ENCODE results near the gene SDCCAG8. TPM values are rescaled to one million over a fixed set of nuclear protein-coding genes. Genes with fewer than 3 reads are reported as not detected.

SDCCAG8 gene
- total and polyA plus RNA-seq, 2 of the 8 experiments (the other 6 are each of a cell fraction or from before 2014, with no cell fraction given) = 15.6 to 21.0 TPM

- H2BK15ac ChIP-seq (ENCODE audit: low read length) = no peak overlapping the region
- H3K14ac ChIP-seq (ENCODE audit: insufficient read length) = no peak overlapping the region
- no peak overlapping the region for H3K18ac ChIP-seq (ENCODE audit: extremely low read depth, low read length)
- H2BK20ac ChIP-seq (ENCODE audit: low read length) = no peak overlapping the region
- no peak overlapping the region for H3K23ac ChIP-seq (ENCODE audit: insufficient read length)
- H3K9me3 ChIP-seq (ENCODE audit: insufficient read depth in 2 of 2, low read depth in 1 of 2, low read length in 1 of 2) = peaks cover 3 to 7% of the 10 kb centered on the region in 2 experiments; a peak in 3 of 4 replicates
- H3K4ac ChIP-seq (replicated peaks; ENCODE audit: insufficient read length, low read depth, low read length) = no peak overlapping the region
- no peaks in the 10 kb centered on the region for H3K27me3 ChIP-seq (replicated peaks in 1 of 4; ENCODE audit: control insufficient read depth in 3 of 4, extremely low read depth in 1 of 4, insufficient read depth in 3 of 4, low read length in 3 of 4)
- DNase-seq (ENCODE audit: low read depth in 1 of 2, low spot score in 2 of 2) (no peak), FAIRE-seq (no peak)
- no peak overlapping the region for H3K9ac ChIP-seq (replicated peaks in 1 of 4; ENCODE audit: extremely low read depth in 1 of 4, low read depth in 3 of 4, low read length in 3 of 4)
- no peaks in the 10 kb centered on the region; a peak in 1 of 8 replicates for H3K36me3 ChIP-seq (ENCODE audit: control insufficient read depth in 2 of 4, insufficient read depth in 4 of 4, low read length in 3 of 4)
- no peak overlapping the region for H2BK12ac ChIP-seq (ENCODE audit: low read depth, low read length)
- H3K56ac ChIP-seq (replicated peaks; ENCODE audit: insufficient read length, low read depth, low read length) = no peak overlapping the region
- H3K4me2 ChIP-seq (ENCODE audit: insufficient read depth in 1 of 2, low read depth in 2 of 2, low read length in 2 of 2) = no peak overlapping the region
- CTCF ChIA-PET (ENCODE audit: partially characterized antibody) = no interaction called here
- H3K79me2 ChIP-seq (ENCODE audit: control insufficient read depth in 1 of 2, insufficient read depth in 2 of 2, low read length in 2 of 2) = no peaks in the 10 kb centered on the region
- H4K20me1 ChIP-seq (replicated peaks in 1 of 2; ENCODE audit: control insufficient read depth in 1 of 2, insufficient read depth in 2 of 2, low read length in 2 of 2) = no peaks in the 10 kb centered on the region
- no peak overlapping the region for H4K8ac ChIP-seq (ENCODE audit: extremely low read depth, insufficient read depth, low read length)
- WGBS, 2 experiments (ENCODE audit: extremely low coverage in 1 of 2, insufficient coverage in 1 of 2, insufficient read length in 1 of 2, insufficient replicate concordance in 2 of 2, low coverage in 1 of 2, low lambda C conversion rate in 2 of 2, missing lambda C conversion rate in 1 of 2) = 91% methylated on average over 1 of the region's 1 CpG; no CpG with 5 or more reads in 1 of the 2 experiments
- POLR2A ChIA-PET (ENCODE audit: partially characterized antibody) = no interaction called here
- no peaks in the 10 kb centered on the region for H3K79me1 ChIP-seq (ENCODE audit: low read depth, low read length)
- H3K23me2 ChIP-seq (ENCODE audit: low read depth, low read length) = no peaks in the 10 kb centered on the region
- H4K91ac ChIP-seq (replicated peaks; ENCODE audit: insufficient read length, low read length) = no peak overlapping the region
- H2AFZ ChIP-seq (ENCODE audit: low read length) = no peak overlapping the region
- no peaks in the 10 kb centered on the region for H3K4me1 ChIP-seq (replicated peaks in 1 of 4; ENCODE audit: control insufficient read depth in 3 of 4, insufficient read depth in 4 of 4, low read length in 3 of 4)
- no peak overlapping the region for H3K27ac ChIP-seq (ENCODE audit: low read depth, low read length)
- TF ChIP-seq SUZ12 (IDR thresholded peaks at IDR 0.05; ENCODE audit: low read length) = no peak
- TF ChIP-seq TAF1 (IDR thresholded peaks at IDR 0.05; ENCODE audit: low read depth, low read length) = no peak
- no peak for TF ChIP-seq TBP (IDR thresholded peaks at IDR 0.05; ENCODE audit: low read depth, low read length)
- TF ChIP-seq TAF7 (optimal IDR thresholded peaks at IDR 0.05; ENCODE audit: borderline replicate concordance, low read depth, low read length) = no peak
- TF ChIP-seq SP4 (IDR thresholded peaks at IDR 0.05; ENCODE audit: low read length) = no peak
- H2AK5ac ChIP-seq (ENCODE audit: low read depth, low read length) = no peak overlapping the region
- H4K5ac ChIP-seq (ENCODE audit: insufficient read length, low read depth, low read length) = no peak overlapping the region
- no peak overlapping the region for H2BK120ac ChIP-seq (replicated peaks; ENCODE audit: low read depth, low read length)
- no peak overlapping the region for H3K4me3 ChIP-seq (ENCODE audit: extremely low read depth in 1 of 4, insufficient read depth in 2 of 4, low read depth in 3 of 4, low read length in 4 of 4)
- H2BK5ac ChIP-seq (ENCODE audit: low read depth, low read length) = no peak overlapping the region
Observed at GRCh38 chr1:243520831-243521230, 265.0 kb downstream of the SDCCAG8 start.

Data from H1 (cell line).